Umbilical cord (tissue), 2 donors: Measurements from ENCODE around the gene OR12D1. TPM values are rescaled to one million over a fixed set of nuclear protein-coding genes. Genes with fewer than 3 reads are reported as not detected.

Experiments
- DNase-seq: peaks from one replicate; pipeline ENCODE4 v3.0.0-alpha.2; 2015; ENCODE audit warnings: low spot score
- total RNA-seq: library from RNA; depleted of rRNA; stranded (reverse); fragments of >200 nt; gene quantifications from one replicate; pipeline ENCODE4 v1.2.3, GENCODE V29; 2014; ENCODE audit warnings: low replicate concordance; ENCODE audit not compliant: insufficient read depth

Gene OR12D1
- total RNA-seq, 1 donor from 2014 or later = 1.7 TPM

- no peak for DNase-seq
Measured at GRCh38 chr6:29465279-29465678, 50.6 kb downstream of the OR12D1 start.

GRCh38 chr6:29465801-29466200 is 51.1 kb downstream of the OR12D1 start:
- DNase-seq = no peak

GRCh38 chr6:29466241-29466640 is 51.5 kb downstream of the OR12D1 start:
- DNase-seq = no peak

Other genes starting within 250 kb of the OR12D1 start
- gene OR2J2, start 244.0 kb upstream of the OR12D1 start, total RNA-seq = 2.9 TPM
- gene OR14J1, start 113.2 kb upstream of the OR12D1 start, total RNA-seq = 1.4 TPM
- gene OR5V1, start 46.1 kb upstream of the OR12D1 start, total RNA-seq = 9.1 TPM
- 3.6 TPM for gene OR12D3, start 39.6 kb upstream of the OR12D1 start, total RNA-seq
- not detected for gene OR12D2, start 19.3 kb upstream of the OR12D1 start, total RNA-seq
- 3.1 TPM for gene OR10C1, start 24.4 kb downstream of the OR12D1 start, total RNA-seq
- 4.8 TPM for gene OR11A1, start 42.1 kb downstream of the OR12D1 start, total RNA-seq
- 1.2 TPM for gene OR2H1, start 42.2 kb downstream of the OR12D1 start, total RNA-seq
- gene MAS1L, start 73.0 kb downstream of the OR12D1 start, total RNA-seq = 1.4 TPM
- gene UBD, start 144.8 kb downstream of the OR12D1 start, total RNA-seq = 1.9 TPM
- 0.48 TPM for gene OR2H2, start 170.2 kb downstream of the OR12D1 start, total RNA-seq
- gene GABBR1, start 218.3 kb downstream of the OR12D1 start, total RNA-seq = 32.0 TPM
- gene MOG, start 242.2 kb downstream of the OR12D1 start, total RNA-seq = 2.9 TPM